LNCaP clone FGC (cell line): Measurements from ENCODE around the gene SEC14L1.

Experiments used
- DNase-seq: peaks from one replicate; pipeline ENCODE4 v3.0.0-alpha.2; 2011; ENCODE audit warnings: low read depth
- H3K4me3 ChIP-seq: 2 replicates; pipeline ENCODE4 v1.5.1; 2011; ENCODE audit warnings: mild to moderate bottlenecking, low read depth, low read length, control low read depth
- CTCF ChIP-seq: IDR thresholded peaks from 2 replicates; pipeline ENCODE4 v1.5.1; 2012; ENCODE audit warnings: mild to moderate bottlenecking; ENCODE audit not compliant: control insufficient read depth, insufficient read depth; ENCODE audit errors: extremely low read depth

The SEC14L1 gene

GRCh38 chr17:77126519-77126918 lies 14.2 kb upstream of the SEC14L1 start:
- no peak for TF ChIP-seq CTCF
- H3K4me3 ChIP-seq, result no peak overlapping the region
- DNase-seq, result no peak

GRCh38 chr17:77127735-77128361 lies 12.9 kb upstream of the SEC14L1 start:
- H3K4me3 ChIP-seq, result no peak overlapping the region
- no peak for TF ChIP-seq CTCF
- no peak for DNase-seq

GRCh38 chr17:77128896-77129567 lies 11.7 kb upstream of the SEC14L1 start:
- H3K4me3 ChIP-seq, result no peak overlapping the region
- no peak for TF ChIP-seq CTCF
- no peak for DNase-seq

- H3K4me3 ChIP-seq, result no peak overlapping the region
- TF ChIP-seq CTCF, result no peak
- no peak for DNase-seq
Measured at GRCh38 chr17:77129568-77130301, 11.0 kb upstream of the SEC14L1 start.

- no peak for TF ChIP-seq CTCF
- DNase-seq, result no peak
- H3K4me3 ChIP-seq, result no peak overlapping the region
Measured at GRCh38 chr17:77130525-77130924, 10.2 kb upstream of the SEC14L1 start.

- no peak for DNase-seq
- no peak overlapping the region for H3K4me3 ChIP-seq
- no peak for TF ChIP-seq CTCF
Measured at GRCh38 chr17:77131904-77132303, 8.9 kb upstream of the SEC14L1 start.
